GM19238 (cell line): ENCODE data around the gene GPR89B.
"Not testable (repeated sequence)": the region's sequence is repeated elsewhere in the genome, so short reads cannot be mapped to it uniquely, and the experiment has no call there.

ENCODE experiments used
- DNase-seq: peaks from one replicate; pipeline ENCODE4 v3.0.0; 2011; ENCODE audit warnings: low spot score; ENCODE audit not compliant: insufficient read length

The GPR89B gene

GRCh38 chr1:147935296-147935695 is 7.1 kb downstream of the GPR89B start:
- not testable (repeated sequence) for DNase-seq

DNA sequence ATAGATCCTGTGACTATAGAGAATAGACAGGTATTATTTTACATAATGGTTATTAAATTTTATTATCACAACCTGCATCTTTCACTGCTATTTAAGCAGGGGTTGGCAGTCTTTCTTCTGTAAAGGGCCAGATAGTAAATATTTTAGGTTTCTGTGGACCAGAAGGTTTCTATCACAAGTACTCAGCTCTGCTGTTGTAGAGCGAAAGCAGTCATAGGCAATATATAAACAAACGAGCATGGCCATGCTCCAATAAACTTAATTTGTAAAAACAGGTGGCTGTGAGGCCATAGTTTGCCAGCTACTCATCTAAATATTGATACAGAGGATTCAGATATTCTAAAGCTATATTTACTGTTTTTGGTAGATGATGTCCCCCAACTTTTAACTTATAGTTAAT is 12.2 kb downstream of the GPR89B start:
- DNase-seq: not testable (repeated sequence)

GRCh38 chr1:147942563-147942962 is 14.3 kb downstream of the GPR89B start:
- not testable (repeated sequence) for DNase-seq

- not testable (repeated sequence) for DNase-seq
Measured at GRCh38 chr1:147949517-147949916, 21.3 kb downstream of the GPR89B start.

- not testable (repeated sequence) for DNase-seq
Measured at GRCh38 chr1:147958906-147959305, 30.7 kb downstream of the GPR89B start.

- DNase-seq: not testable (repeated sequence)
Measured at GRCh38 chr1:147959680-147960079, 31.5 kb downstream of the GPR89B start.

DNA sequence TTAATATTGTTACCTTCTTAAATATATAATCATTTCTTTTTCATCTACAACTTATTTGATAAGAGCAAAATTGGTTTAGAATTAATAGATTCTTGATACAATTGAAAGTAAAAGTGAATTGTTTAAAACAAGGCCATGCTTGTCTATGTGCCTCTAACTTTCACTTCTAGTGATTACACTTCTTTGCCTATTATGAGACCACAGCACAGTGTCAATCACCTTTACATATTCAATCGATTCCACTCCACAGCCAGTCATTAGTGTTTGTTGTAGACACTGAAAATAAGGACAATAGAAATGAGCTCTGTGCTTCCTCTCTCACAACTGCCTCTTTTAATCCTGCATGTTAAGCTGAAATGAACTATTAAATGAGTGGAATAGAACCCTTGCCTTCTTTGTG is 36.4 kb downstream of the GPR89B start:
- not testable (repeated sequence) for DNase-seq

GRCh38 chr1:147966657-147967056 is 38.4 kb downstream of the GPR89B start:
- DNase-seq: not testable (repeated sequence)

GRCh38 chr1:147978896-147979651 is 50.9 kb downstream of the GPR89B start:
- not testable (repeated sequence) for DNase-seq

DNA sequence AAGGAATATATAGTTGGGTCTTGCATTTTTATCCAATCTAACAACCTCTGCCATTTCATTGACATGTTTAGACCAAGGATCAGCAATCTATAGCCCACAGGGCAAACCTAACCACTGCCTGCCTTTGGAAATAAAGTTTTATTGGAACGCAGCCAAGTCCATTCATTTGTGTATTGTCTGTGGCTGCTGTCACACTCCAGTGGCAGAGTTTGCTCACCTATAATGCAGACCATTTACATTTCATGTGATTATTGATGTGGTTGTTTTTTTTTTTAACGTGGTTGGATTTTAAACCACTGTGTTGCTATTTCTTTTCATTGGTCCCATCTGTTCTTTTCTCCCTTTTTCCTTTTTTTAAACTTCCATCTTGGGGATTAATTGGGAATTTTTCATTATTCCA is 57.2 kb downstream of the GPR89B start:
- not testable (repeated sequence) for DNase-seq

DNA sequence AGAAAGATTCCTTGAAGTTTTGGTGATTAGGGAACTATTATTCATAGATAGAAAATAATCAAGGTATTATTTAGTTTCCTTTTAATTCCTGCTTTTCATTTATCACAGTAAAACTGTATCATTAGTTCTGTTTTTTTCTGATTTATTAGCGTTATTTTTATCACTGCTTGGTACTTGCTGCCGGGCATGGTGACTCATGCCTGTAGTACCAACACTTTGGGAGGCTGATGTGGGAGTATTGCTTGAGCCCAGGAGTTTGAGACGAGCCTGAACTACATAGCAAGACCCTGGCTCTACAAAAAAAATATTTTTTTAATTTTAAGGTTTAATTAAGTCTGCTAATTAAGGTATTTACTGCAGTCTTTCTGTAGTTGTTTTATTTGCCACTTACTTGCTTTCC is 59.7 kb downstream of the GPR89B start:
- not testable (repeated sequence) for DNase-seq

GRCh38 chr1:147992916-147993315 is 64.7 kb downstream of the GPR89B start:
- DNase-seq: not testable (repeated sequence)

GRCh38 chr1:147993400-147993799 is 65.2 kb downstream of the GPR89B start:
- not testable (repeated sequence) for DNase-seq

DNA sequence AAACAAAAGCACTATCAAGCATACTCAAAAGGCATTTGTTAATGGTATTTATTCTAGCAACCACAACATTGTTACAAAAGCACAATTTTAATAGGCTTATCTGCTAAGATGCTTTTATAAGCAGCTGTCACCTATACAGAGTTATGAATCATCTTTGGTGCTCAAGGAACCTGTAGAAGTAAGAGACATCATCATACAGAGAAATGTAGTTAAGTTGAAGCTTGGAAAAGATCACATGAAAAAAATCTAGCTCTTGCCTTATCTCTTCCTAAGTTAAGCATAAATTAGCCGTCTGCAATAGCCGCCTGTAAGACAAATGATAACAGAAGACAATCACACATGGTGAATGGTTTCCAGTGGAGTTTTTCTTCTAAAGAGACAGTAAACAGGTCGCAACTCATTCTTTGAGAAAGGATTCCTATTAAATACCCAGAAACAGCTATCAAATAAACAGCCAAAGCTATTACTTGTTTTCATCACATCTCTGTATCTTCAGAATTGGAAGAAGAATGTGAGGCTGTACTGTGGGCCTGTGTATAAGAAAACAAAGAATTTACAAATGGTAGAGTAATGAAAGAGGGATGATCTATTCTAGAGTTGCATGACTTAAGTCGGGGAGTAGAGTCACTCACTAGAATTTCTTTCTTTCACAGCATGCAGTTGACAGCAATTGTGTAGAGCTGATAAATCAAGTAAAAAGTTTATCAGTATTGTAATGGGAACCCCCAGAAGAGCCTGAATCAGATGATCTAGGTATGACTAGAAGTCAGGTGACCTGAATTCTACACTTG is 65.8 kb downstream of the GPR89B start:
- DNase-seq: not testable (repeated sequence)

DNA sequence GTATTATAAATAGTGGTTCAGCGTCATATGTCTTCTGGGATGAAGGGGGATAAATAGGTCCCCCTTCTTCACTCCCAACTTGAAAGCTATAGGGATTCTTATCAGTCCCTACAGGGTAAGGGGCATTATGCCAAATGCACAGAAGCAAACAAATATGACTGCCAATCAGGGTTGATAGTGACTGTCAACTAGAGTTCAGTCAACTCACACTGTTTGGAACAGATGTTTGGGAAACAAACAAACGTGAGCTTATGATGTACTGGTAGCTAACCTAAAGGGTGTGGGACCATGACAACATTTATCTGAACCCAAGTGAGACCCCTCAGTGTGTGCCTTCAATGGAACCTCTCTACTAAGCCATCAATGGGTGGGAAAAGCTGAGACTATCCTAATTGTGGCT is 67.9 kb downstream of the GPR89B start:
- DNase-seq: not testable (repeated sequence)

DNA sequence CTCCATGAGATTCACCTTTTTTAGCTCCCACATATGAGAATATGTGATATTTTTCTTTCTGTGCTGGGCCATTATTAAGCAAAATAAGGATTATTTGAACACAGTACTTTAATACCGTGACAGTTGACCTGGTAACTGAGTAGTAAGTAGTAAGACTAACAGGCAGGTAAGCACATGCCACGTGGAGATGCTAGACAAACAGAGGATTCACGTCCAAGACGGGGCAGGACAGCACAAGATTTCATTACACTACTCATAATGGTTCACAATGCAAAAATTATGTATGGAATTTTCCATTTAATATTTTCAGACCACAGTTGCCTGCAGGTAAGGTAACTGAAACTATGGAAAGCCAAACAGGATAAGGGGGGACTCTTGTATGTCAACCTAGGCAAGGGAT is 79.5 kb downstream of the GPR89B start:
- DNase-seq: not testable (repeated sequence)

GRCh38 chr1:148010527-148010926 is 82.3 kb downstream of the GPR89B start:
- no peak for DNase-seq

DNA sequence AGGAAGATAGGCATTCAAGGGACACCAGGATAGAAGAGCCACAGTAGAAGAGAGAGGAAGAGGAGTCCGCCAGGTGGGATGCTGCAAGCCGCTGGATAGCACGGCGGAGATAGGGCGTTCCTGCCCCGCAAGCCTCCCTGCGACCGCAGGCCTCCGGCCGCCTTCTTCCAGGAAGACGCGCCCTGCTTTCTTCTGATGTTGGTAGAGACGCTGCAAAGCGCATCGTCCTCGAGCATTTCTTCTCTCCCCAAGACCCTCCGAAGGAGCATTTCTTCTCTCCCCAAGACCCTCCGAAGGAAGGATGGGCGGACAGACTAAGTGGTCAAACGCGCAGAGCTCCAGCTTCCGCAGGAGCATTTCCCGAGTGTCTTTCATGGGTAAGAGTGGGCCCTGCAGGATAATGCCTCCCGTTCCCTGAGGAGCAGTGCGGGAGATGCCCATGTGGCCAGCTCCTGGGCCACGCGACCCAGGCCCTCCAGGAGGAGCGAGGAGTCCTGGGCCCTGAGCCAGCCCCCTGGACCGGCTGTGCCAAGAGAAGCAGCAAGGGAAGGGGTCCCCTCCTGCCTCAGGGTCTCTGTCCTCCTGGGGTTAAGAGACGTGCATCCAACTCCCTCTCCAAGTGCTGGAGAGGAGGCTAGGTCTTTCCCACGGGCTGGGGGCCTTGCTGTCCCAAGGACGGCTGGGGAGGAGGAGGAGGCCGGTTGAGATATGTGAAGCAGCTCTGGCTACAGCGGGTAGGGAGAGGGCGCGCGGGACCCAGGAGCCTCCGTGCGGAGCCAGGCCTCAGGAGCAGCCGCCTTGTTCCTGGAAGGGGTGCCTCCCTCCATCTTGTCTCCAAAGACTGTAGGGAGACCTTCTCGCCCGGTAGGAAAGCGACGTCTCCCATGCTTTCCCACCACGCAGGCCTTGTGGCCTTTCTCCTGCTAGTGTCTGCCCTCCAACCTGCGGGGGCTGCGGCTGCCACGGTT is 85.2 kb downstream of the GPR89B start:
- DNase-seq: not testable (repeated sequence)

GRCh38 chr1:148014289-148015200 is 86.3 kb downstream of the GPR89B start:
- DNase-seq: not testable (repeated sequence)

DNA sequence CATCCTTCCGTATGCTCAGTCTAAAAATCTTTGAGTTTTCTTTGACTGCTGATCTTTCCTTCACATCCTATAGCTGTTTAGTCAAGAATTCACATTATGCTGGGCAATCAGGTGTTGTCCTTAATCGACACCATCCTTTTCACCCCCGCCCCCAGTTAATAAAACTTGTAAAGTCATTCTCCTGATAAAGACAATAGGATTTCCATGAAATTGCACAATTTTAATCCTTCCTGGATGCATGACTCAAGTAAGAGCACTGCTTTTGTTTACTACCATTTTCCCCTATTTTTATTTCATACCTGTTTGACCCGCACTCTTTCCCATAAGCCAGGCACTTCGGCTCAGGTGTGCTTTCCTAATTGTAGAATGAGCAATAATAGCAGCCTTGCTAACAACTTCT is 96.7 kb downstream of the GPR89B start:
- not testable (repeated sequence) for DNase-seq
